HCT116 (cell line): ENCODE measurements around the gene FFAR3.

Source experiments
- CTCF ChIP-seq, 3 experiments: fragments of 200-600 bp in 1 of 3; sonication (generic) in 1 of 3; IDR thresholded peaks in 2 of 3; conservative IDR thresholded peaks in 1 of 3; 2 replicates each; pipeline ENCODE4 v1.5.1; 2012 to 2017; ENCODE audit warnings: low read depth in 2 of 3, low read length in 2 of 3, antibody characterized with exemption in 1 of 3, borderline replicate concordance in 1 of 3, control low read depth in 1 of 3, mild to moderate bottlenecking in 1 of 3, mixed read lengths in 1 of 3, mixed run types in 1 of 3, moderate library complexity in 1 of 3; ENCODE audit not compliant: insufficient read depth in 1 of 3
- EGR1 ChIP-seq: IDR thresholded peaks from 2 replicates; pipeline ENCODE4 v1.6.1; 2012; ENCODE audit warnings: low read depth
- ELF1 ChIP-seq: IDR thresholded peaks from 2 replicates; pipeline ENCODE4 v1.6.1; 2012; ENCODE audit warnings: low read depth, borderline replicate concordance
- EZH2 ChIP-seq: fragments of 200-600 bp; sonication (generic); IDR thresholded peaks from 2 replicates; pipeline ENCODE4 v1.6.1; 2017; ENCODE audit warnings: antibody characterized with exemption, mixed run types
- EZH2phosphoT487 ChIP-seq: fragments of 200-600 bp; IDR thresholded peaks from 2 replicates; pipeline ENCODE4 v1.6.1; 2018; ENCODE audit warnings: antibody characterized with exemption, borderline replicate concordance
- JUND ChIP-seq: IDR thresholded peaks from 2 replicates; pipeline ENCODE4 v1.6.1; 2012
- POLR2A ChIP-seq: IDR thresholded peaks from 2 replicates; pipeline ENCODE4 v1.7.0; 2011; ENCODE audit warnings: borderline replicate concordance; ENCODE audit not compliant: insufficient read depth, insufficient read length; ENCODE audit errors: extremely low read depth
- POLR2AphosphoS5 ChIP-seq: IDR thresholded peaks from 2 replicates; pipeline ENCODE4 v1.6.1; 2011; ENCODE audit warnings: mild to moderate bottlenecking, low read depth, low read length, moderate library complexity
- RAD21 ChIP-seq: IDR thresholded peaks from 2 replicates; pipeline ENCODE4 v1.6.1; 2012; ENCODE audit warnings: low read depth, mild to moderate bottlenecking
- REST ChIP-seq: IDR thresholded peaks from 2 replicates; pipeline ENCODE4 v1.6.1; 2012; ENCODE audit warnings: low read depth
- SP1 ChIP-seq: IDR thresholded peaks from 2 replicates; pipeline ENCODE4 v1.6.1; 2012; ENCODE audit warnings: low read depth
- YY1 ChIP-seq: IDR thresholded peaks from 2 replicates; pipeline ENCODE4 v1.6.1; 2011; ENCODE audit warnings: low read length, low read depth, moderate library complexity, mild to moderate bottlenecking; ENCODE audit not compliant: insufficient replicate concordance; ENCODE audit errors: extremely low read depth

- no peak for TF ChIP-seq EZH2
- TF ChIP-seq CTCF (IDR thresholded peaks at IDR 0.05 in 2 of 3, conservative IDR thresholded peaks at IDR 0.05 in 1 of 3; ENCODE audit: borderline replicate concordance in 1 of 3, insufficient read depth in 1 of 3, low read depth in 2 of 3, low read length in 2 of 3) = no peak
- TF ChIP-seq YY1 = no peak
- TF ChIP-seq ELF1 = no peak
- TF ChIP-seq RAD21 = no peak
- no peak for TF ChIP-seq POLR2AphosphoS5
- TF ChIP-seq EGR1 = no peak
- TF ChIP-seq JUND = no peak
- TF ChIP-seq EZH2phosphoT487 = no peak
- no peak for TF ChIP-seq SP1
- no peak for TF ChIP-seq POLR2A
- TF ChIP-seq REST = no peak
Observed at GRCh38 chr19:35398570-35398969, 40.3 kb downstream of the FFAR3 start.
